Stimulated activated CD4-positive, alpha-beta T cell treated with anti-CD3 and anti-CD28 coated beads, Interleukin-12 subunit alpha, Interleukin-12 subunit beta, amount 100 ng/mL, for 24 hours (primary cell): Measurements from ENCODE around the gene CDK17.
"Not testable (repeated sequence)": the region's sequence is repeated elsewhere in the genome, so short reads cannot be mapped to it uniquely, and the experiment has no call there.

Experiments
- DNase-seq, 2 experiments: peaks; one replicate each; pipeline ENCODE4 v3.0.0-alpha.2; 2020; ENCODE audit warnings: low read depth in 2 of 2

The CDK17 gene

GRCh38 chr12:96399919-96400630 lies at the start of gene CDK17:
Gene CDK17 (minus strand): TSS chr12:96400439. CDS start chr12:96334836, 65,603 bp downstream.
- peak; percentile 77 to 78 for DNase-seq

DNA sequence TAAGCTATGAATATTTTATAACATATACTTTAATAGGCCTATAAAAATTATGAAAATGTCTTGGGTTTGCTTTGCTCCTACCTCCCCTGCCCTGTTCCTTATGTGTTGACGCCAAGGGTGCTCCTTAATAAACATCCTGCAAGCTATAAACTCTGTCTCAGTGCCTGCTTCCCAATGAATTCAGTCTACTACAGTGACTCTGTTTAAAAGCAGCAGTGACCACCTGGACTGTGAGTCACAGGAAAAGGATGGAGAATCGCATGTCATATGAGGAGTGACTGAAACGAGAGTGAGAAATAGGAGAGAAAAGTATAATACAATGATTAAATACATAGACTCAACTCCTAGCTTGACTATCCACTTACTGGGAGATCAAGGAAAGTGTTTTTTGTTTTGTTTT lies 48.1 kb upstream of the CDK17 start:
- no peak for DNase-seq

- DNase-seq: no peak
These were observed 47.0 kb upstream of the CDK17 start for GRCh38 chr12:96447256-96447655.

DNA sequence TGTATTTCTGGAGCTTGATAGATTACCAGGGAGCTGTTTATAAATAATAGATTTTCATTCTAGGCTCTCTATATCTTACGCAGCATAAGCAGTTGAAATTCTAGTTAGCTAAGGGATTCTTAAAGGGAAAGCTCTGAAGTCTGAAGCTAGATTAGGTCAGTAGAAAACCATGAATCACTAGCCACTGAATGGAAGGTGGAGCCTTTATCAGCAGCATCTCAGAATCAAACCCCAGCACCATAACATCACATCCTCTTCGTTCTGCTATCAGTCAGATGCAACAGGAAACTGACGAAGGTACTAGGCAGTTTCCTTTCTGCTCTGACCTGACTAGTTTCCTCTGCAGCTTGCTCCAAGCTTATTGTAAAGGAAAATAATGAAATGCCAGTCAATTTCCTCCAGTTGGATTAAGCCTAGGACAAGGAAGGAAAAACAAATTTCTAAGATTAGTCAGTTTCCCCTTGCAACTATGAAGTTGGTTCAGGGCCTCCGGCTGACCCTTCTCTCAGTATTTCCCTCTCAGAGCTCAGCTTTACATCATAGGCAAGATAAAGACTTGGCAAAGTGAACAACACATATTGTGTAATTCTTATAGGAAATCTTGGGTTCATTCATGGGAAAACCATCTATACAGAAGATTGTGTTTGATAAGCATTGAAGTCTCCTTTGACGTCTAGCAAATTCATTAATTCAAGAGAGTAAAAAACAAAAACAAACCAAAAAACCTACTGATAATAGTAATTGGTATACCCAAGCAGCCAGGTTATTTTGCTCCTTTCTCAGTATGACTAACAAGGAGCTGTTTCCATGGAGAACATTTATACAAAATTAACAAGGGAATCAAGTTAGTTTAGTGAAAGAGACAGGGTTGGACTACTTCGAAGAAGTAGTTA lies 45.7 kb upstream of the CDK17 start:
- DNase-seq: no peak

- no peak for DNase-seq
These were observed 44.2 kb upstream of the CDK17 start for GRCh38 chr12:96444399-96444798.

- DNase-seq: no peak
These were observed 42.7 kb upstream of the CDK17 start for GRCh38 chr12:96442906-96443305.

GRCh38 chr12:96441816-96442215 lies 41.6 kb upstream of the CDK17 start:
- DNase-seq: no peak

- DNase-seq: no peak
These were observed 38.1 kb upstream of the CDK17 start for GRCh38 chr12:96438330-96438729.

- DNase-seq: no peak
These were observed 36.9 kb upstream of the CDK17 start for GRCh38 chr12:96437171-96437445.

DNA sequence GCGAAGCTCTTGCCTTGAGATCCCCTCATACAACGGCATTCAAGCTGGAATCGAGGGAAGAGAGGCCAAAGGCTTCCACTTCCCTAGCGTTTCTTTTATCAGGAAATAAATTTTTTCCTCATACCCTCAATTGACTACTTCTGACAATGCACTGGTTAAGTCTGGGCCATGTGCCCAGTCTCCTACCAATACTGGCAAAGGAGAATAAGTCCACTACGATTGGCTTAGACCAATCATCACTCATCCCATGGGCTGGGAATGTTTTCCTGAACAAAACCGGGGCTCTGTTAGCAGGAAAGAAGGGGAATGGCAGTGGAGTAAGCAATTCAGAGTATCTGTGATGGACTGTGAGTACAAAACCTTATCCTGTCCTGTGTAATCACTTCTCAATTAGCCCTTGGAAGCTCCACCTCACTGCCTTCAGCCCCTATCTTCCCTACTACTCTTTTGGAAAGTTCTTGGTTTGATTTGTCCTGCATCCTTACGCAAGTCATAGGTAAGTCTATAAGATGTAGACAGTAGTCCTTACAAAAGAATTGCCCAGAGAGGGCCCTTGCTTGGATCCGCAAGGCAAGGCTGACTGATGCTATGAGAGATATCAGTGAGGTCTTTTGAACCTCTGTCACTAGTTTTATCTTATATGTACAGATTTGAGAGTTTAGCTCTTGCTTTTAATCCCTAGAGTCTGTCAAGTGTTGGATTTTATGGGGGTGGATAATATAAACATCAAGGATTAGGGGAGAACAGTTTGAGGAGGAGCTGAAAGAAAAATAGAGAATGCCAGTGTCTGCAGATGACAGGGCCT lies 36.3 kb upstream of the CDK17 start:
- DNase-seq: no peak

DNA sequence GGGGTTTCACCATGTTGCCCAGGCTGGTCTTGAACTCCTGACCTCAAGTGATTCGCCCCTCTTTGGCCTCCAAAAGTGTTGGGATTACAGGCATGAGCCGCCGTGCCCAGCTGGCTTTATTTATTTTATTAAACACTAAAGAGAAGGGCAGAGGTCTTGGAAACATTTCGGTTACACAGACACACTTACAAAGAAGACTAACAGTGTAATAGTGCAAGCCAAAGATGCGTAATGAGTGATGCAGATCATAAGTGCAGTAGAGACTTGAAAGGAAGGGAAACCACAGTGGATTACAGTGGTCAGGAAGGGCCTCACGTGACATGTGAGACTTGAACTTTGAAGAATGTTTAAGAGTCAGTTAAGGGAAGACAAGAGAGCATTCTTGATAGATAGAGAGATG lies 33.9 kb upstream of the CDK17 start:
- DNase-seq: peak in 1 of 2 experiments; percentile 40

DNA sequence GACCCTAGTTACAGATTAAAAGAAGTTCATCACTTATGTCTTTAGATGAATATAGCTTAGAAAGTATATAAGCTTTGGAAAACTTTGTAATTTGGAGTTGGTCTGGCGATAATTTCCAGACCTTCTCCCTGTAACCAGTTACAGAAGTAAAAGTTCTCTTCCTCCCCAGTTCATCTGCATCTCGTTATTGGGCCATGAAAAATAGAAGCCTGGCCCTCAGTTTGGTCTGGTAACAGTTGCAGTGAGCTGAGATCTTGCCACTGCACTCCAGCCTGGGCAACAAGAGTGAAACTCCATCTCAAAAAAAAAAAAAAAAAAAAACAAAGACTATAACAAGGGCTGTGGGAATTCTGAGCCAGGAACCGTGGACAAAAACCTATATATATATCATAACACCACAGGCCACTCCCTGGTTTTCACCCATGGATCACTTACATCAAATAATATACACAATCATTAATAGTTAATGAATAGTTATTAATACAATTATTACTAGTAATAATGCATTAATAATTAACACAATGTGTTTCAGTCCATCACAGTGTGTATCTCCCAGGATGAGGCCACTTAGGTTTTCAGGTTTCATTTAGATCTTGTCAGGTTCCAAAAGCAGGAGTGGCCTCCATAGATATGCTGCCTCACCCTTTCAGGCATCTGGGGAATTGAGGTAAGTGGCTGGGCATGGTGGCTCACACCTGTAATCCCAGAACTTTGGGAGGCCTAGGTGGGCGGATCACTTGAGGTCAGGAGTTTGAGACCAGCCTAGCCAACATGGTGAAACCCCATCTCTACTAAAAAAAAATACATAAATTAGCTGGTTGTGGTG lies 32.5 kb upstream of the CDK17 start:
- not testable (repeated sequence) for DNase-seq

DNA sequence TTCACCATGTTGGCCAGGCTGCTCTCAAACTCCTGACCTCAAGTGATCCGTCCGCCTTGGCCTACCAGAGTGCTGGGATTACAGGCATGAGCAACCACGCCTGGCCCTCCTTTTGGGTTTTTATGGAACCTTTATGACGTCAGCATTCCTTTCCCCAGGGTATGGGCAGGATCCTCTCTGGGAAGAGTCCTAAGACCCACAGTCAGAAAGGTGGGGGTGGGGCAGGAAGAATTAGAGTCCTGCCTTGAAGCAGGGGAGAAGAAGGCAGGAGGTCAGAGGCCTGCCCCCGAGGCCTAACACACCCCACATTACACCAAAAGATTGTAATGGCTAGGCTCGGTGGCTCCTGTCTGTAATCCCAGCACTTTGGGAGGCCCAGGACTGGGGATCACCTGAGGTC lies 30.8 kb upstream of the CDK17 start:
- no peak for DNase-seq

GRCh38 chr12:96427269-96427729 lies 27.1 kb upstream of the CDK17 start:
- no peak for DNase-seq

- no peak for DNase-seq
These were observed 25.7 kb upstream of the CDK17 start for GRCh38 chr12:96425951-96426350.

- no peak for DNase-seq
These were observed 25.1 kb upstream of the CDK17 start for GRCh38 chr12:96425321-96425720.

DNA sequence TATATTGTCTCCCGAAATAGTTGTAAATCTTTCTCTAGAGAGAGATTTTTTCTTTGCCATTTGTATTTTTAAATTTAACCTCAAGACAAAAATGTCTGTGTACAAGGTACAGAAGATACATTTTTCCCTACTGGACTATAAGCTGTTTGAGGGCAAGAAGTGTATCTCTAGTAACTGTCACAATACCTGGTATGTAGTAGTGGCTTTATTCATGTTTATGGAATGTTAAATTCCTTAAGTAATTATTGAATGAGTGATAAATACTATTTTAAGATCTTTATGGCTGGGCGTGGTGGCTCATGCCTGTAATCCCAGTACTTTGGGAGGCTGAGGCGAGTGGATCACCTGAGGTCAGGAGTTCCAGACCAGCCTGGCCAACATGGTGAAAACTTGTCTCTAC lies 24.4 kb upstream of the CDK17 start:
- DNase-seq: no peak

DNA sequence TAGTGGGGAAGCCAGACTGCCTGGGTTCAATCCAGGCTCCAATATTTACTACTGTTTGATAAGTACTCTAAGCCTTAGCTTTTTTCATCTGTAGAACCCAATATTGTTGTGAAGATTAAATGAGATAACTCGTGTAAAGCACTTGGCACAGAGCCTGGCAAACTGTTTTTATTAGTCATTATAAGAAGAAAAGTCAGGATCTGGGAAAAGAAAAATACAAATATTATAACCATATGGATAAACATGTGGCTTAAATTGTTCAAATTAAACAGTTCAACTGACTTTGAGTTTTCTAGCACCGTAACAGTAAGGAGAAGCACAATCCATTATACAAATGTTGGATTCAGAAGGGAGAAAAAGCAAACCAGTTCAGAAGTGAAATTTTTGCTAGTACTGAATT lies 22.0 kb upstream of the CDK17 start:
- no peak for DNase-seq

GRCh38 chr12:96421014-96421413 lies 20.8 kb upstream of the CDK17 start:
- no peak for DNase-seq

GRCh38 chr12:96420277-96420835 lies 20.1 kb upstream of the CDK17 start:
- DNase-seq: no peak
